Transverse colon (tissue), 4 donors: ENCODE results near the gene POC5. TPM values are rescaled to one million over a fixed set of nuclear protein-coding genes. Genes with fewer than 3 reads are reported as not detected.

Experiments used
- DNase-seq: peaks from one replicate; pipeline ENCODE4 v3.0.0-alpha.2; 2019
- H3K27ac ChIP-seq, 4 donors: fragments of 200-600 bp; sonication (generic); 2 replicates each; pipeline ENCODE4 v1.5.1; 2016 to 2018; ENCODE audit warnings: inconsistent platforms in 4 of 4
- H3K27me3 ChIP-seq: fragments of 200-600 bp; sonication (generic); 2 replicates; pipeline ENCODE4 v1.5.1; 2017; ENCODE audit warnings: inconsistent platforms
- H3K36me3 ChIP-seq, 4 donors: fragments of 200-600 bp; sonication (generic); 2 replicates each; pipeline ENCODE4 v1.5.1; 2017 to 2019; ENCODE audit warnings: inconsistent platforms in 4 of 4
- H3K4me1 ChIP-seq, 4 donors: fragments of 200-600 bp; sonication (generic); 2 replicates each; pipeline ENCODE4 v1.5.1; 2017 to 2020; ENCODE audit warnings: inconsistent platforms in 4 of 4
- H3K4me3 ChIP-seq, 4 donors: fragments of 200-600 bp; sonication (generic); 1 replicate in 1 of 4; 2 replicates in 3 of 4; pipeline versions ENCODE4 v1.5.1 to v1.6.1; 2017 to 2019; ENCODE audit warnings: inconsistent platforms in 4 of 4
- H3K9me3 ChIP-seq, 2 donors: fragments of 200-600 bp; sonication (generic); 2 replicates each; pipeline ENCODE4 v1.5.1; 2017 to 2019; ENCODE audit warnings: inconsistent platforms in 2 of 2
- CTCF ChIP-seq, 5 experiments: fragments of 200-600 bp in 3 of 5; fragments of 450-650 bp in 2 of 5; sonication (generic) in 3 of 5; IDR thresholded peaks; 1 replicate in 2 of 5; 2 replicates in 3 of 5; pipeline ENCODE4 v1.5.1; 2016 to 2017; ENCODE audit warnings: antibody characterized with exemption in 5 of 5, inconsistent platforms in 3 of 5, mild to moderate bottlenecking in 2 of 5, moderate library complexity in 1 of 5
- EP300 ChIP-seq: sonication (generic); formaldehyde crosslinking; IDR thresholded peaks from one replicate; pipeline ENCODE4 v1.6.1; 2017; ENCODE audit warnings: antibody characterized with exemption, low read depth
- POLR2A ChIP-seq: fragments of 450-650 bp; IDR thresholded peaks from one replicate; pipeline ENCODE4 v1.6.1; 2016; ENCODE audit warnings: antibody characterized with exemption, mild to moderate bottlenecking, moderate library complexity
- POLR2AphosphoS5 ChIP-seq, 3 donors: sonication (generic); formaldehyde crosslinking; IDR thresholded peaks; one replicate each; pipeline ENCODE4 v1.6.1; 2016; ENCODE audit warnings: antibody characterized with exemption in 3 of 3
- WGBS, 2 donors: methylation state at CpG; one replicate each; pipeline ENCODE4 v1.1.5; 2018; ENCODE audit warnings: low coverage in 1 of 2; 5-methylcytosine and 5-hydroxymethylcytosine counted together
- in situ Hi-C, 4 donors: fragments of 200-750 bp; cut with MboI; loops; one replicate each; pipeline versions ENCODE4 v1.15.0 to v1.15.1; 2017; ENCODE audit warnings: low sequenced_read_pairs in 3 of 4, low pct_ligation_motif_present in 1 of 4, low pct_unique_long_range_greater_than_20kb in 1 of 4
- intact Hi-C: fragments of 100-400 bp; cut with DNase I; formaldehyde crosslinking; loops from one replicate; pipeline ENCODE4 v1.15.1; 2023; ENCODE audit warnings: low total_unique reads
- total RNA-seq, 4 donors: library from RNA; depleted of rRNA; stranded (reverse); fragments of >200 nt; gene quantifications; one replicate each; pipeline ENCODE4 v1.1.0, GENCODE V29; 2016

The POC5 gene
- total RNA-seq, 4 donors from 2014 or later: 5.8 to 13.5 (median 11.1) TPM

- WGBS, 2 donors: 67 to 80% methylated on average over 1 to 2 of the region's 2 CpGs
- Histone ChIP-seq H3K36me3 (no peaks in the 10 kb centered on the region), H3K27ac (no peak overlapping the region), H3K27me3 (no peaks in the 10 kb centered on the region), H3K9me3 (no peaks in the 10 kb centered on the region), H3K4me1 (peaks cover 0 to 15% (median 6%) of the 10 kb centered on the region in 4 donors), H3K4me3 (no peak overlapping the region)
- in situ Hi-C loops: loop anchor here in 1 of 4 donors (25.0 kb wide), 1 partner anchor 430 kb away; the partner anchor contains the start of gene ANKRD31
- TF ChIP-seq POLR2AphosphoS5 (IDR thresholded peaks at IDR 0.05) (no peak), POLR2A (no peak), CTCF (IDR thresholded peaks at IDR 0.05) (no peak), EP300 (no peak)
- intact Hi-C loops: no loop called here
- DNase-seq: no peak
These were observed 49.7 kb downstream of the POC5 start for GRCh38 chr5:75667586-75667985.

- Histone ChIP-seq H3K27me3 (no peaks in the 10 kb centered on the region), H3K9me3 (no peaks in the 10 kb centered on the region), H3K27ac (no peak overlapping the region), H3K4me1 (peaks cover 0 to 15% (median 6%) of the 10 kb centered on the region in 4 donors), H3K4me3 (no peak overlapping the region), H3K36me3 (no peaks in the 10 kb centered on the region)
- WGBS, 2 donors: 80 to 90% methylated on average over 2 to 6 of the region's 6 CpGs
- no peak for TF ChIP-seq EP300
- TF ChIP-seq CTCF (IDR thresholded peaks at IDR 0.05): no peak
- no peak for TF ChIP-seq POLR2AphosphoS5 (IDR thresholded peaks at IDR 0.05)
- TF ChIP-seq POLR2A: no peak
- in situ Hi-C loops: loop anchor here in 1 of 4 donors (25.0 kb wide), 1 partner anchor 430 kb away; the partner anchor contains the start of gene ANKRD31
- intact Hi-C loops: no loop called here
- DNase-seq: no peak
These were observed 50.4 kb downstream of the POC5 start for GRCh38 chr5:75666801-75667200.

GRCh38 chr5:75664979-75665378 is 52.3 kb downstream of the POC5 start:
- Histone ChIP-seq H3K9me3 (no peaks in the 10 kb centered on the region), H3K4me3 (no peak overlapping the region), H3K27ac (no peak overlapping the region), H3K27me3 (no peaks in the 10 kb centered on the region), H3K4me1 (peaks cover 0 to 15% (median 6%) of the 10 kb centered on the region in 4 donors), H3K36me3 (no peaks in the 10 kb centered on the region)
- in situ Hi-C loops (loop anchor here in 1 of 4 donors (25.0 kb wide), 1 partner anchor 428 kb away; the partner anchor contains the start of gene ANKRD31), intact Hi-C loops (no loop called here)
- no peak for DNase-seq
- TF ChIP-seq CTCF (IDR thresholded peaks at IDR 0.05): no peak
- no peak for TF ChIP-seq EP300
- TF ChIP-seq POLR2A: no peak
- TF ChIP-seq POLR2AphosphoS5 (IDR thresholded peaks at IDR 0.05): no peak
- 87 to 96% methylated on average over 2 of the region's 2 CpGs for WGBS, 2 donors

GRCh38 chr5:75663579-75664284 is 53.5 kb downstream of the POC5 start:
- peaks cover 0 to 3% (median 1%) of the 10 kb centered on the region in 4 donors for H3K4me1 ChIP-seq
- intact Hi-C loops: no loop called here
- no peak overlapping the region for H3K27ac ChIP-seq
- H3K4me3 ChIP-seq: no peak overlapping the region
- H3K36me3 ChIP-seq: no peaks in the 10 kb centered on the region
- WGBS, 2 donors: 85 to 86% methylated on average over 4 to 12 of the region's 12 CpGs
- in situ Hi-C loops: loop anchor here in 1 of 4 donors (25.0 kb wide), 1 partner anchor 426 kb away; the partner anchor contains the start of gene ANKRD31
- no peak for DNase-seq
- no peaks in the 10 kb centered on the region for H3K27me3 ChIP-seq
- no peaks in the 10 kb centered on the region for H3K9me3 ChIP-seq
- TF ChIP-seq POLR2AphosphoS5 (IDR thresholded peaks at IDR 0.05) (no peak), POLR2A (no peak), EP300 (no peak), CTCF (IDR thresholded peaks at IDR 0.05) (no peak)
